HG02884 (cell line): Measurements from ENCODE around the gene AKR1B1.

Source experiments
- ATAC-seq: cut with Tn5 transposase; IDR thresholded peaks from one replicate; pipeline ENCODE4 v1.9.1; 2021; ENCODE audit warnings: mild to moderate bottlenecking, moderate library complexity; ENCODE audit not compliant: unreplicated experiment

AKR1B1 gene

GRCh38 chr7:134446446-134446845 is 12.5 kb downstream of the AKR1B1 start:
- ATAC-seq = no peak

- ATAC-seq = no peak
Measured at GRCh38 chr7:134444961-134445315, 14.0 kb downstream of the AKR1B1 start.

- no peak for ATAC-seq
Measured at GRCh38 chr7:134444198-134444960, 14.5 kb downstream of the AKR1B1 start.

GRCh38 chr7:134443396-134444070 is 15.4 kb downstream of the AKR1B1 start:
- no peak for ATAC-seq

- ATAC-seq = no peak
Measured at GRCh38 chr7:134442441-134443220, 16.3 kb downstream of the AKR1B1 start.

- no peak for ATAC-seq
Measured at GRCh38 chr7:134441264-134441663, 17.6 kb downstream of the AKR1B1 start.

- ATAC-seq = no peak
Measured at GRCh38 chr7:134440476-134440875, 18.4 kb downstream of the AKR1B1 start.

GRCh38 chr7:134440067-134440466 is 18.8 kb downstream of the AKR1B1 start:
- no peak for ATAC-seq

- no peak for ATAC-seq
Measured at GRCh38 chr7:134438946-134439345, 20.0 kb downstream of the AKR1B1 start.

GRCh38 chr7:134435161-134435920 is 23.6 kb downstream of the AKR1B1 start:
- no peak for ATAC-seq

- no peak for ATAC-seq
Measured at GRCh38 chr7:134434701-134435100, 24.2 kb downstream of the AKR1B1 start.

GRCh38 chr7:134433430-134433829 is 25.5 kb downstream of the AKR1B1 start:
- ATAC-seq = no peak

GRCh38 chr7:134432296-134433152 is 26.4 kb downstream of the AKR1B1 start:
- ATAC-seq = peak; percentile 91

GRCh38 chr7:134431815-134432214 is 27.1 kb downstream of the AKR1B1 start:
- ATAC-seq = no peak

GRCh38 chr7:134429481-134429880 is 29.4 kb downstream of the AKR1B1 start:
- ATAC-seq = no peak

GRCh38 chr7:134428942-134429341 is 30.0 kb downstream of the AKR1B1 start:
- ATAC-seq = no peak

GRCh38 chr7:134427896-134428295 is 31.0 kb downstream of the AKR1B1 start:
- no peak for ATAC-seq

GRCh38 chr7:134425777-134426176 is 33.1 kb downstream of the AKR1B1 start:
- no peak for ATAC-seq

- ATAC-seq = no peak
Measured at GRCh38 chr7:134422638-134423037, 36.3 kb downstream of the AKR1B1 start.

GRCh38 chr7:134422008-134422407 is 36.9 kb downstream of the AKR1B1 start:
- no peak for ATAC-seq
